LNCAP (cell line): ENCODE results near the gene AKT1.

Experiments used
- CTCF ChIP-seq: fragments of 450-650 bp; IDR thresholded peaks from 2 replicates; pipeline ENCODE4 v1.5.1; 2017; ENCODE audit warnings: mild to moderate bottlenecking

AKT1 gene

DNA sequence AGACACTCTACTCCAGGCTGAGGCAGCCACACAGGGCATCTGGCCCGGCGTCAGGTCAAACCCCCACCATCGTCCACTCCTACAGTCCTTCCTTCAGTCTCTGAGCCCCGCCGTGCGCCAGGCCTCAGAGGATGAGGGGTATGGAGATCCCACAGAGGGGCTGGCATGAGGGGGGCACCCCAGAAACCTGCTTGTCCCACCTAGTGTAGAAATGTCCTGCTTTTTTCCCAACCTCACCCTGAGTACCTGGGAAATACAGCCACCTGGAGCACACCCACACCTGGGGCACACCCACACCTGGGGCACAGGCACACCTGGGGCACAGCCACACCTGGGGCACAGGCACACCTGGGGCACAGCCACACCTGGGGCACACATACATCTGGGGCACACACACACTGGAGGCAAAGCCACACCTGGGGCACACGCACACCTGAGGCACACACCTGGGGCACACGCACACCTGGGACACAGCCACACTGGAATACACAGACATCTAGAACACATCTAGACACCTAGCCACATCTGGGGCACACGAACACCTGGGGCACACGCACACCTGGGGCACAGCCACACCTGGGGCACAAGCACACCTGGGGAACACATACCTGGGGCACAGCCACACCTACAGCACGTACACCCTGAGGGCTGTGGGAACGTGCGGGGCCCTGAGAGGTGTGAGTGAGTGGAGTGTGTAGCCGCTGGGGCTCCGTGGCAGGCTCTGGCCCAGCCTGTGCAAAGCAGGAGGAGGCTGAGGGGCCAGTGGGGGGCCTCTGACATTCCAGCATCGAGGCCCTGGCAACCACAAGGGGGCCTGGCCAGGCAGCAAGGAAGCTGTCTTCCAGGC is 18.4 kb downstream of the AKT1 start:
- no peak for TF ChIP-seq CTCF

DNA sequence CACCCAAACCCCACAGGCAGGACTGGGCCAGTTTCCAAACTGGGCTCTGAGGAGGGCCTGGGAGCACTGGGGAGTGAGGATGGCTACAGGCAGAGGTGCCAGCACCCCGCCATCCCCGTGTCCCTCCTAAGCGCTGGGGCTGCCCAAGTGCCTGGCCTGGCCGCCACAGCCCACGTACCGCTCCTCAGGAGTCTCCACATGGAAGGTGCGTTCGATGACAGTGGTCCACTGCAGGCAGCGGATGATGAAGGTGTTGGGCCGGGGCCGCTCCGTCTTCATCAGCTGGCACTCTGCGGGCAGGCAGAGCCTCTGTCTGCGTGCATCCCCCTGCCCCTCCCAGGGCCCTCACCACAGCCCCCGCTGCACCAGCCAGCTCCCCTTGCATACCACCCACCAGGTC is 19.1 kb downstream of the AKT1 start:
- TF ChIP-seq CTCF = no peak

- no peak for TF ChIP-seq CTCF
Observed at GRCh38 chr14:104775073-104775489, 20.5 kb downstream of the AKT1 start.

DNA sequence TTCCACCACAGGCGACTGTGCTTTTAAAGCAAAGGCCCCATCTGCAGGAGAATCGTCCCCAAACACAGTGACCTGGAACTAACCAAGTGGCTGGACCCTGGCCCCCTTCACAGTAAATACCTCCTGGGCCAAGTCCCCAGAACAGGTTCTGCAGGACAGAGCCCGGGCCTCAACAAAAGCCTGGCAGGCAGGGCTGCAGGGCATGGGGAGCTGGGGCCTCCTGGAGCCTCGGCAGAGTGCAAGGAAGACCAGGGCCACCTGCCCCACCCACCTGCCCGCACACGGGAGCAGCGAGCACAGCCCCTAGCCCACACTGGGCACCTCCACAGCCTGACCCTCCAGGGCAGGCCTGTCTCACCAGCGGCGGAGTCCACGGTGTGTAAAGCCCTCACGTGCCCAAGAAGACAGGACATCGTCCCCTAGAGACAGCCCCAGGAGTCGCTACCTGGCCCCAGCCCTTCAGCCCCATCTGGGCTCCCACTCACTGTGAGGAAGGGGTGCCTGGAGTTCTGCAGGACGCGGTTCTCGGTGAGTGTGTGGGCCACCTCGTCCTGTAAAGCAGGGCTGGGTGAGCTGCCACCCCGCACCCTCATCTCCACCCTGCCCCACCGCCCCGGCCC is 21.0 kb downstream of the AKT1 start:
- no peak for TF ChIP-seq CTCF

DNA sequence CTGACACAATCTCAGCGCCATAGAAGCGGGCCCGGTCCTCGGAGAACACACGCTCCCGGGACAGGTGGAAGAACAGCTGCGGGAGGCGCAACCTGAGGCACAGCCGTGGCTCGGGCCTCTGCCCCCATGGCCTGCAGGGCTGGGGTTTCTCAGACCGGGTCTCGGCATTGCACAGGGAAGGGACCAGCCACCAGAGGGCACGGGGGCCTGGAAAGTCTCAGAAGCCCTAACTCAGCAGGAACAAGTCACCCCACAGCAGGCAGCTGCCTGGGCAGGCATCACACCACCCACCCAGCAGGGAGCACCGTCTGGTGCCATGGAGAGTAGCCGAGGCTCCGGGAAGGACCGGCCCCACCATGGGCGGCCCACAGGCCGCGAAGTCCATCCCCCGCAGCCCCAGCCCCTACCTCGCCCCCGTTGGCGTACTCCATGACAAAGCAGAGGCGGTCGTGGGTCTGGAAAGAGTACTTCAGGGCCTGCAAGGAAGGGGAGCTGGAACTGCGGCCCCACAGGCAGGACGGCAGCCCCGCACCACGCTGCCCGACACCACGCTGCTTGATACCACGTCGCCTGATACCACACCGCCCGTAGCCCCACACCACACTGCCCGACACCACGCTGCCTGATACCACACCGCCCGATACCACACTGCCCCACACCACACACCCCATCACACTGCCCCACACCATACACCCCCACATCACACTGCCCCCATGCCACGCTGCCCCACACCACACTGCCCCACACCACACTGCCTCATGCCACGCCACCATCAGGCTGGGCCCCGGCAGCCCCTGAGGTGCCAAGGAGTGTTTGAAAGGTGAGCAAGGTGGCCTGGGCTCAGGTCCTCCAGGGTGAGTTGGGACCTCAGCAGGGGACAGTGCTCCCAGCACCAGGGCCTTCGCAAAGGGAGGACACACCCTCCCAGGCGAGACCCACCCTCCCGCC is 21.8 kb downstream of the AKT1 start:
- no peak for TF ChIP-seq CTCF

GRCh38 chr14:104772707-104773504 is 22.6 kb downstream of the AKT1 start:
- TF ChIP-seq CTCF = no peak
